ENCODE data around the gene LHFPL4. TPM values are rescaled to one million over a fixed set of nuclear protein-coding genes. Genes with fewer than 3 reads are reported as not detected.

LHFPL4 gene
- total and polyA plus RNA-seq, 9 of the 15 experiments (the other 6 are each of a cell fraction or from before 2014, with no cell fraction given), result not detected

DNA sequence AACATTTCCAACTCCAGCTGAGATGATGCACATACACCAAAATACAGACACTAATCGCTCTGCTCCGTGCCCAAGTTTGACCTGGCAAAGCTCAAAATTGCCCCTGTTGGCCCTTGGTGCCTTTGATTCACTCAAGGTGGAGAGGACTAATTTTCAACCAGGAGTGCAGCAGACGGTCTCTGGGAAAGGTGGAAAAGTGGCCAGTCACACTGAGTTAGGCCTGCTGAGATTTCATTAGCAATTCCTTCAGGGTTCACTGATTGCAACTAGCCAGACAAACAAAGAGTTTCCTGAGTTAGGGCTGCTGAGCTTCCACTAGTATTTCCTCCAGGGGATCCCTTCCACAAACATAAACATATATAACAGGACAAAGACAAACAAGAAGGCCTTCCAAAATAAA lies 28.7 kb upstream of the LHFPL4 start:
- WGBS (ENCODE audit: insufficient coverage, low coverage, missing lambda C conversion rate), result 5% methylated on average over 3 of the region's 3 CpGs
- Histone ChIP-seq H3K9ac (ENCODE audit: insufficient read depth in 1 of 2, low read depth in 2 of 2, low read length in 2 of 2) (no peak overlapping the region), H3K9me1 (ENCODE audit: control insufficient read depth, insufficient read depth, low read length) (no peaks in the 10 kb centered on the region), H3K9me3 (replicated peaks; ENCODE audit: control insufficient read depth, insufficient read depth, low read depth, low read length) (no peaks in the 10 kb centered on the region), H3K4me1 (replicated peaks in 1 of 2; ENCODE audit: control insufficient read depth in 2 of 2, insufficient read depth in 2 of 2, low read length in 2 of 2) (no peaks in the 10 kb centered on the region), H3K27ac (ENCODE audit: extremely low read depth, low read depth, low read length) (no peak overlapping the region), H2AFZ (ENCODE audit: low read depth, low read length) (no peak overlapping the region), H3K79me2 (ENCODE audit: control insufficient read depth, insufficient read depth, low read length) (no peaks in the 10 kb centered on the region), H3K4me3 (no peak overlapping the region), H3K4me2 (ENCODE audit: insufficient read depth, low read length) (no peak overlapping the region), H3K36me3 (ENCODE audit: control insufficient read depth, insufficient read depth, low read length) (no peaks in the 10 kb centered on the region), H4K20me1 (replicated peaks; ENCODE audit: control insufficient read depth, insufficient read depth, low read length) (no peaks in the 10 kb centered on the region), H3K27me3 (ENCODE audit: control insufficient read depth in 2 of 2, insufficient read depth in 2 of 2, low read length in 2 of 2) (peaks cover 4 to 29% of the 10 kb centered on the region in 2 experiments)
- ATAC-seq, result no peak
- ChIA-PET POLR2A (interaction anchor here (0.8 kb wide), 1 partner anchor 302 kb away, joined by 4 read pairs; no protein-coding TSS in a partner anchor), CTCF (ENCODE audit: low intra/inter-chr PET ratio) (no interaction called here)
- no TSS peak for BruUV-seq (replicated peaks)
- in situ Hi-C loops (cut with MboI) (no loop called here), intact Hi-C loops (cut with micrococcal nuclease) (loop anchor here (10.0 kb wide), 1 partner anchor 132 kb away; no protein-coding TSS in a partner anchor)
- no peak for FAIRE-seq
- DNase-seq (ENCODE audit: extremely low read depth in 1 of 4, low spot score in 3 of 4), result no peak
- TF ChIP-seq KLF16 (IDR thresholded peaks at IDR 0.05) (no peak), ZNF253 (CRISPR knock-in tag; conservative IDR thresholded peaks at IDR 0.05) (no peak), ZNF707 (CRISPR knock-in tag; conservative IDR thresholded peaks at IDR 0.05) (no peak), CBX3 (IDR thresholded peaks at IDR 0.05; ENCODE audit: borderline replicate concordance in 1 of 2, low read length in 2 of 2) (no peak), ZNF324 (CRISPR knock-in tag; IDR thresholded peaks at IDR 0.05) (no peak), ZFP36 (IDR thresholded peaks at IDR 0.05; ENCODE audit: low read depth, low read length, partially characterized antibody) (no peak)
- TF ChIP-seq, protein P1, sequence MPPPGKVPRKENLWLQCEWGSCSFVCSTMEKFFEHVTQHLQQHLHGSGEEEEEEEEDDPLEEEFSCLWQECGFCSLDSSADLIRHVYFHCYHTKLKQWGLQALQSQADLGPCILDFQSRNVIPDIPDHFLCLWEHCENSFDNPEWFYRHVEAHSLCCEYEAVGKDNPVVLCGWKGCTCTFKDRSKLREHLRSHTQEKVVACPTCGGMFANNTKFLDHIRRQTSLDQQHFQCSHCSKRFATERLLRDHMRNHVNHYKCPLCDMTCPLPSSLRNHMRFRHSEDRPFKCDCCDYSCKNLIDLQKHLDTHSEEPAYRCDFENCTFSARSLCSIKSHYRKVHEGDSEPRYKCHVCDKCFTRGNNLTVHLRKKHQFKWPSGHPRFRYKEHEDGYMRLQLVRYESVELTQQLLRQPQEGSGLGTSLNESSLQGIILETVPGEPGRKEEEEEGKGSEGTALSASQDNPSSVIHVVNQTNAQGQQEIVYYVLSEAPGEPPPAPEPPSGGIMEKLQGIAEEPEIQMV (tag; conservative IDR thresholded peaks at IDR 0.05; ENCODE audit: low read depth), result no peak

Data from K562 (cell line).